Nephron (organoid): ENCODE results near the gene CCDC175.

Experiments used
- H3K27ac Mint-ChIP-seq, 3 experiments: 2 replicates each; pipeline ENCODE4 v1.8.0; 2020; ENCODE audit warnings: mixed read lengths in 3 of 3, mild to moderate bottlenecking in 2 of 3, moderate library complexity in 1 of 3
- H3K27me3 Mint-ChIP-seq: 2 replicates; pipeline ENCODE4 v1.8.0; 2021; ENCODE audit warnings: low read depth, mild to moderate bottlenecking, moderate library complexity, mixed read lengths
- H3K36me3 Mint-ChIP-seq: 2 replicates; pipeline ENCODE4 v1.8.0; 2020; ENCODE audit warnings: low read depth, mixed read lengths
- H3K4me1 Mint-ChIP-seq: 2 replicates; pipeline ENCODE4 v1.8.0; 2020; ENCODE audit warnings: mixed read lengths
- H3K4me3 Mint-ChIP-seq, 3 experiments: 2 replicates each; pipeline ENCODE4 v1.8.0; 2020; ENCODE audit warnings: mild to moderate bottlenecking in 3 of 3, mixed read lengths in 3 of 3, moderate library complexity in 2 of 3
- H3K9me3 Mint-ChIP-seq: 2 replicates; pipeline ENCODE4 v1.8.0; 2020; ENCODE audit warnings: mixed read lengths
- CTCF ChIP-seq, 3 experiments: fragments of 200-600 bp; sonication (generic); IDR thresholded peaks; one replicate each; pipeline ENCODE4 v1.5.0; 2021; ENCODE audit warnings: antibody characterized with exemption in 3 of 3; ENCODE audit not compliant: unreplicated experiment in 3 of 3

Gene CCDC175

GRCh38 chr14:59455411-59455810 lies 121.2 kb downstream of the CCDC175 start:
- Mint-ChIP-seq H3K4me3 (no peak overlapping the region), H3K4me1 (peaks cover 8% of the 10 kb centered on the region), H3K27ac (no peak overlapping the region), H3K27me3 (no peaks in the 10 kb centered on the region), H3K9me3 (peaks cover 12% of the 10 kb centered on the region), H3K36me3 (peaks cover 58% of the 10 kb centered on the region)
- TF ChIP-seq CTCF (IDR thresholded peaks at IDR 0.05; ENCODE audit: unreplicated experiment in 3 of 3): no peak
